ENCODE measurements around the gene PTH2.
"Not testable (repeated sequence)": the region's sequence is repeated elsewhere in the genome, so short reads cannot be mapped to it uniquely, and the experiment has no call there.

Gene PTH2, protein sequence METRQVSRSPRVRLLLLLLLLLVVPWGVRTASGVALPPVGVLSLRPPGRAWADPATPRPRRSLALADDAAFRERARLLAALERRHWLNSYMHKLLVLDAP

DNA sequence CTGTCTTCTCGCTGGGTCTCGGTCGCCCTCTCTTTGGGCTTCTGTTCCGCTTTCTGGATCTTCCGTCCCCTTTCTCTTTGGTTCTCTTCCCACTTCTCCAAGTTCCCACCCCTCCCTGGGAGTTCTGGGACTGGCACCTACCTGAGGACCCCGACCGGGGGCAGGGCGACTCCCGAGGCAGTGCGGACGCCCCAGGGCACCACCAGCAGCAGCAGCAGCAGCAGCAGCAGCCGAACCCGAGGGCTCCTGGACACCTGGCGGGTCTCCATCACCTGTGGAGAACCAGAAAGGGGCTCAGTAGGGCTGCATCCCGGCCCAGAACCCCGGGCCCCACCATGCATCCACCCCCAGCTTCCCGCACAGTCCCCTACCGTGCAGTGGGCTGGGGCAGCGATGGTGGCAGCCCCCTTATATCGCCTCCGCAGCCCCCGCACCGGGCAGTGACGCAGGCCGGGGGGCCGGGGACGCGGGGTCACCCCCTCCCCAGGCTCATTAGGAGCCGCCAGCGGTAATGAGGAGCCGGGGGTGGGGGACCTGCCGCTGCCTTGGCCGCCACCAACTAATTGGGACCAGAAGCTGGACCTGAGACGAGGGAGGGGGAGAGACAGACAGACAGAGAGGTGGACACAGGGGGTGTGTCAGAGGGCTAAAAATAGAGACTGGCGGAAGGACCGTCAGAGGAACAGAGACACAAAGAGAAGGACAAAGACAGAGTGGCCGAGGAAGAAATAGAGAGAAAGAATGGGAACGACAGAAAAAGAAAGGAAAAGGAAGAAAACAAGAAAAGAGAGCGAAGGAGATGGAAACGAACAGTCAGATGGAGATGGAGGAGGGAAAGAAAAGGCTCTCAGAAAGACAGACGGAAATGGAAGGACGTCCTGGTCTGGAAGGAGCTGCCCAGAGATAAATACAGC lies at the start of gene PTH2:
TSS of gene PTH2 (minus strand) at position 371 of the 914 bp plus-strand sequence. CDS start at position 269, 102 bp downstream.
- DNase-seq, result no peak

DNA sequence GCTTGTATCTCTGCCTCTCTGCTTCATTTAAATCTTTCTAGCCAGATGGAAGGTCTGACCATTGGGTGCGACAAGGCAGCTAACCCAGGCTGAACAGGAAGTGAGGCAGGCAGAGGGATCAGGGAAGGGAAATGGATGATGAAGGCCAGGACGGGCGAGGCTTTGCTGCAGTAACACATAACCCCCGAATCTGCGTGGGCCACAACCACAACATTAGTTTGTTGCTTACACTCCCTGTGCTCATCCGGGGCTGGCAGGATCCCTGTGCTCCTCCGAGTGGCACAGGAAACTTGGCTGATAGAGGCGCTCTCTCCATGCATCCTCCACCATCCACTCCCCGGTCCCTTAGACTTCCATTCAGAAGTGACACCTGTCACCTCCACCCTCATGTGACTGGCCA lies 49.7 kb upstream of the PTH2 start:
- no peak for DNase-seq

DNA sequence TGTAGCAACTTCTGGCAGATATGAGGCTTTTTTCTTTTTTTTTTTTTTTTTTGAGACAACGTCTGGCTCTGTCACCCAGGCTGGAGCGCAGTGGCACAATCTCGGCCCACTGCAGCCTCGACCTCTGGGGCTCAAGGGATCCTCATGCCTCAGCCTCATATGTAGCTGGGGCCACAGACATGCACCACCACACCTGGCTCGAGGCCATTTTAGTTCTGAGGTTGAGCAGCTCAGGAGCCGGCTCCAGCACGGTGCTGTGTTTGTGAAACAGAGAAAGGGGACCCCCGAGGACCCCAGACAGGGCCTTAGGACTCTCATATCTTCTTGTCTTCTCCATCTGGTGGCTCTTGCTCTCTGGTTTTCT lies 47.4 kb upstream of the PTH2 start:
- DNase-seq, result no peak

DNA sequence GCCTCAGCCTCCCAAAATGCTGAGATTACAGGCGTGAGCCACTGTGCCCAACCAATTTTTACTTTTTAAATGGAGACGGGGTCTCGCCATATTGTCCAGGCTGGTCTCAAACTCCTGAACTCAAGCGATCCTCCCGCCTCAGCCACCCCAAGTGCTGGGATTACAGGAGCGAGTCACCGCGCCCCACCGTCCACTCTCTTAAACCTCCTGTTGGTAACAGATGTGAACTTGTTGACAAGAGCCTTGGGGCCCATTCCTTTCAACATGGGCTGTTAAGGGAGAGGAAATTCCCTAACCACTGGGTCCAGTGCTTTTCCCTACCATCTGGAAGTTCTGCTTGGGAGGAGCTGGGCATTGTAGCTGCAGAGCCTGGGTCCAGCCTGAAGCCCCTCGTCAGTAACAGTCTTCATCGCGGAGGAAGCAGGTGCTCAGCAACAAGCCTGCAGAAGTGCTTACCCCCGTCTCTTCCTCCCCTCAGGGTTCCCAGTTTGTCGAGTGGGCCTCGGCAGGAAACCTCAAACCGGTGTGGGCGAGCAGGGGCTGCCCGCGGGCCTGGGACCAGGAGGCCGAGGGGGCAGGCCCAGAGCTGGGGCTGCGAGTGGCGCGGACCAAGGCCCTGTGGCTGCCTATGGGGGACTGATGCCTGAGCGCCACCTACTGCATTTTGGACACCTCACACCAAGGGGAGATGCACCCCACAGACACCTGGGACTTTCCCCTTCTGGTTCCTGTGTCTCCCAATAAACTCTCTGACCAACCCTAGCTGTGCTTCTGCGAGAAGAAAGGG lies 46.8 kb upstream of the PTH2 start:
- peak in 2 of 4 experiments; percentile 25 to 45 for DNase-seq

DNA sequence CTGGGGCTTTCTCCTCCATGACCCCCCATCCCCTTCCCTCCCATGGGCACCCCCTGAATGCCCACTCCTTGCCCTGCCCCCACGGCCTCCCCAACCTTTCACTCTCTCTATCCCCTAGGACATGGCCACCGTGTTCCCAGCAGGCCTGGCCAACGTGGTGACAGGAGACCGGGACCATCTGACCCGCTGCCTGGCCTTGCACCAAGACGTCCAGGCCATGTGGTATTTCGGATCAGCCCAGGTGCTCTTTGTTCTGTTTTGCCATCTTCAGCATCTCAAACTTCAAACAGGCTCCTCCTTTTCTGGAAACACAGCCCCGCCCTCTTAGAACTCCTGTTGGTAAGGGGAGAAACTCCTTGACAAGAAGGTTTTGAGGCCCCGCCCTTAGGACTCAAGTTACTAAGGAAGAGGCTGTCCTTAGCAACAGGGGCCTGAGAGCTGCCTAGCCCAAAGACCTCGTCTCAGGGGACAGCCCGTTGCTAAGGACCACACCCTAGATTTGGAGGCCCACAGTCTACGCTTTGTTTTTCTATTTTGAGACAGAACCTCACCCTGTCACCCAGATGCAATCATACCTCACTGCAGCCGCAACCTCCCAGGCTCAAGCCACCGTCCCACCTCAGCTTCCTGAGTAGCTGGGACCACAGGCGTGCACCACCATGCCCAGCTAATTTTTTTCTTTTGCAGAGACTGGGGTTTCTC lies 45.7 kb upstream of the PTH2 start:
- peak in 2 of 4 experiments; percentile 56 to 80 for DNase-seq

DNA sequence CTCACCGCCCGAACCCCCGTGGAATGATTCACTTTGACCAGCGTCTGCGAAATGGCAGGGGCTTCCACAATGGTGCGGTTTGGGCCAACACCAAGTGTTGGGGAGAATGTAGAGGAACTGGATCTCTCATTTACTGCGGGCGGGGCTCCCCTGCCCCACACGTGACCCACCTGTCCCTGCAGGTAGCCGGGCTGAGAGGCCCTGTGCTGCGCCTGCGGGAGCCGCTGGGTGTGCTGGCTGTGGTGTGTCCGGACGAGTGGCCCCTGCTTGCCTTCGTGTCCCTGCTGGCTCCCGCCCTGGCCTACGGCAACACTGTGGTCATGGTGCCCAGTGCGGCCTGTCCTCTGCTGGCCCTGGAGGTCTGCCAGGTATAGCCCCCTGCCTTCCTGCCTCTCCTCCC lies 45.0 kb upstream of the PTH2 start:
- DNase-seq, result no peak

DNA sequence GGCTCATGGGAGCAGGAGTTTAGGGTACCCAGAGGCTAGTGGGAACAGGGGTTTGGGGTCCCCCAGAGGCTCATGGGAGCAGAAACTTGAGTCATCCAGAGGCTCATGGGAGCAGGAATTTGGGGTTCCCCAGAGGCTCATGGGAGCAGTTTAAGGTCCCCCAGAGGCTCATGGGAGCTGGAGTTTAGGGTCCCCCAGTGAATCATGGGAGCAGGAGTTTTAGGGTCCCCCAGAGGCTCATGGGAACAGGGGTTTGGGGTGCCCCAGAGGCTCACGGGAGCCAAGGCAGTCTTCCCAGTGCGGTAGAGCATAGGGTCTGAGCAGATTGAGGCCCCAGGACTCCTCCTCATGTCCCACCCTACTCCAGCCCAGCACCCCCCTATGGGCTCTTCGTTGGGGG lies 42.1 kb upstream of the PTH2 start:
- no peak for DNase-seq

DNA sequence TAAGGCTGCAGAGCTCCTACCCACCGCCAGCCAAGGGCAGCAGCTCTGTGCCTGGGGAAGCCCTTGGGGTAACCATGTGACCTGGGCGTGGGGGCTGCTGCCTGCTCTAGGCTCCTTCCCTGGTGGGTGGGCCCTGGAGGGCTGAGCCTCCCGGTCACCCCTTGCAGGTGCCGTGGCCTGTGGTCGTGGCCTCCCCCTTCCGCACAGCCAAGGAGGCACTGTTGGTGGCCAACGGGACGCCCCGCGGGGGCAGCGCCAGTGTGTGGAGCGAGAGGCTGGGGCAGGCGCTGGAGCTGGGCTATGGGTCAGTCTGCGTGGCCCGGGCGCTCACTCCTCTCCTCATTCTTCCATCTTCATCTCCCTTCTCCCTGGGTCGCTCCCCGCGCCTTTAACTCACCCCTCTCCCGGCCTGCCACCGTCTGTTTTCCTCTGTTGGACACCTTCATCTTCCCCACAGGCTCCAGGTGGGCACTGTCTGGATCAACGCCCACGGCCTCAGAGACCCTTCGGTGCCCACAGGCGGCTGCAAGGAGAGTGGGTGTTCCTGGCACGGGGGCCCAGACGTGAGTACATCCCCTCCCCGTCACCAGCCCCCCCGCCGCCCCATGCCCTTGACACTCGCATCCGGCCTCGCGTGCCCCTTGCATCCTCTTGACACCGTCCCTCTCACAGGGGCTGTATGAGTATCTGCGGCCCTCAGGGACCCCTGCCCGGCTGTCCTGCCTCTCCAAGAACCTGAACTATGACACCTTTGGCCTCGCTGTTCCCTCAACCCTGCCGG lies 40.9 kb upstream of the PTH2 start:
- no peak for DNase-seq

DNA sequence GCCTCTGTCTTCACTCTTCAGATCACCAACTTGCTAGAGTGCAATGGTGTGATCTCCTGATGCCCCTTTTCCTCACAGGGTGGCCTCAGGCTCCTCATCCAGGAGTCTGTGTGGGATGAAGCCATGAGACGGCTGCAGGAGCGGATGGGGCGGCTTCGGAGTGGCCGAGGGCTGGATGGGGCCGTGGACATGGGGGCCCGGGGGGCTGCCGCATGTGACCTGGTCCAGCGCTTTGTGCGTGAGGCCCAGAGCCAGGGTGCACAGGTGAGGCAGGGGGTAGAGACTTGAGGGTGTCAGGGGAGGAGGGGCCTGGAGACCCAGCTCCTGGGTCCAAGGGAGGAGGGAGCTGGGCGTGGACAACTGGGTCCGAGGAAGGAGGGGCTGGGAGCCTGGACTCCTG lies 39.3 kb upstream of the PTH2 start:
- DNase-seq, result no peak

DNA sequence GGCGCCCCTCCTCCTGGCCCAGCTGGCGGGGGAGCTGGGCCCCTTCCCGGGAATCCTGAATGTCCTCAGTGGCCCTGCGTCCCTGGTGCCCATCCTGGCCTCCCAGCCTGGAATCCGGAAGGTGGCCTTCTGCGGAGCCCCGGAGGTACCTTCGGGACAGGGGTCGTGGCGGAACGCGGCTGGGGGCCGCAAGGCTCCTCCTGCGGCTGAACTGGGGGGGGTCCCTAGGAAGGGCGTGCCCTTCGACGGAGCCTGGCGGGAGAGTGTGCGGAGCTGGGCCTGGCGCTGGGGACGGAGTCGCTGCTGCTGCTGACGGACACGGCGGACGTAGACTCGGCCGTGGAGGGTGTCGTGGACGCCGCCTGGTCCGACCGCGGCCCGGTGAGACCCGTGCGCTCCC lies 38.4 kb upstream of the PTH2 start:
- DNase-seq, result no peak

DNA sequence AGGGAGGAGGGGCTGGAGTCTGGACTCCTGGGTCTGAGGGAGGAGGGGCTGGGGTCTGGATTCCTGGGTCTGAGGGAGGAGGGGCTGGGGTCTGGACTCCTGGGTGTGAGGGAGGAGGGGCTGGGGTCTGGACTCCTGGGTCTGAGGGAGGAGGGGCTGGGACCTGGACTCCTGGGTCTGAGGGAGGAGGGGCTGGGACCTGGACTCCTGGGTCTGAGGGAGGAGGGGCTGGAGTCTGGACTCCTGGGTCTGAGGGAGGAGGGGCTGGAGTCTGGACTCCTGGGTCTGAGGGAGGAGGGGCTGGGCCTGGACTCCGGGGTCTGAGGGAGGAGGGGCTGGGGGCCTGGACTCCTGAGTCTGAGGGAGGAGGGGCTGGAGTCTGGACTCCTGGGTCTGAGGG lies 37.9 kb upstream of the PTH2 start:
- not testable (repeated sequence) for DNase-seq

DNA sequence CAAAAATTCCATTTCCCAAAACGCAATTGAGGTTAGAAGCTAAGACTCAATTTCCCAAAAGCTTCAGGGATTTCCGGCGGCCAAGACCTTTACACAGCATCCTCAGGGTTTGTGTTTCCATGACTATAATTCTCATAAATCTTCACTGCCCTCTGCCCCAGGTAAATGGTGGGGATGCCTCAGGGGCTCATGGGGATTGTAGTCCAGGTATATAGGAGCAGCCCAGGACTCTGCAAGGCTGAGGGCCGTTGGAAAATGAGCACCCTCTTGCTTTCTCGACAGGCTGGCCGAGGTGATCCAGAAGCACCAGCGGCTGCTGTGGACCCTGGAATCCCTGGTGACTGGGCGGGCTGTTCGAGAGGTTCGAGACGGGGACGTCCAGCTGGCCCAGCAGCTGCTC lies 36.1 kb upstream of the PTH2 start:
- DNase-seq, result no peak

DNA sequence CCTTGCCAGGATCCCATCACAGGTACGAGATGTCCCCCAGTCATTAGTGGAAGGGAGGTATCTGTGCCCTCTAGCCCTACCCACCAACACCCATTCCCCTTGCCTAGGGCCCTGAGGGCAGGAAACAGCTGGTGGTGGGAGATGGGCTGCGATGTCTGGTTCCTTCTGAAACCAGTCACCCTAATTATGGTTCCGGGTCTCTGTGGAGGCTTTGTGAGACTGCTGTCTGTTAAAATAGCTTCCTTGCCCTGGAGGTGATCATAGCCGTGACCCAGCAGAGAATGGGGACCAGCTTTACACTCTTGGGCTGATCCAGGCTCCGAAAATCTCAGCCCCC lies 35.3 kb upstream of the PTH2 start:
- DNase-seq, result no peak

DNA sequence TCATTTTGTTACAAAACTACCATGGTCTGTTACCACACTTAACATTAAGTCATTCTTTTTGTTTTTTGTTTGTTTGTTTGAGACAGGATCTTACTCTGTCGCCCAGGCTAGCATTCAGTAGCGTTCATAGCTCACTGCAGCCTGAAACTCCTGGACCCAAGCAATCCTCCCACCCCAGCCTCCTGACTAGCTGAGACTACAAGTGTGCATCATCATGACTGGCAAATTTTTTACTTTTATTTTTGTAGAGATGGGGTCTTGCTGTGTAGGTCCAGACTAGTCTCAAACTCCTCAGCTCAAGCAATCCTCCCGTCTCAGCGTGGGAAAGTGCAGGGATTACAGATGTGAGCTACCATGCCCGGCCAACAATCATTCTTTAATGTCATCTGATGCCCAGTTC lies 33.1 kb upstream of the PTH2 start:
- DNase-seq, result no peak

DNA sequence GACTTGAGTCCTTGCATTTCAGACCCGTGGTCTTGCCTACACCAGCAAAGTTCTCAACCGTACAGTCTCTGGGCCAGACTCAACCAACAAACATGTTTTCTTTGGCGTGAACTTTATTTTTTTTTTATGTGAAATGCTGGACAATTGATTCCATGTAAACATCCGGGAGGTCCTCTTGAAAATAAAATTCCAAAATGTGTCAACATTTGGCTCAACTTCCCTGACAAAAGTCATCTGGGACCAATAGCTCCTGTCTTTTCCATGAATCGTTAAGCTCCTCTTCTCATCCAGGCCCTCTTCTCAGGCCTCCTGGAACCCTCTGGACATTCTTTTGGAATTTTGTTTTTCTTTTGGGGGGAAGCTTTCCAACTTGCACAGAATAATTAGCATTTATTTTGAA lies 32.5 kb upstream of the PTH2 start:
- DNase-seq, result no peak

DNA sequence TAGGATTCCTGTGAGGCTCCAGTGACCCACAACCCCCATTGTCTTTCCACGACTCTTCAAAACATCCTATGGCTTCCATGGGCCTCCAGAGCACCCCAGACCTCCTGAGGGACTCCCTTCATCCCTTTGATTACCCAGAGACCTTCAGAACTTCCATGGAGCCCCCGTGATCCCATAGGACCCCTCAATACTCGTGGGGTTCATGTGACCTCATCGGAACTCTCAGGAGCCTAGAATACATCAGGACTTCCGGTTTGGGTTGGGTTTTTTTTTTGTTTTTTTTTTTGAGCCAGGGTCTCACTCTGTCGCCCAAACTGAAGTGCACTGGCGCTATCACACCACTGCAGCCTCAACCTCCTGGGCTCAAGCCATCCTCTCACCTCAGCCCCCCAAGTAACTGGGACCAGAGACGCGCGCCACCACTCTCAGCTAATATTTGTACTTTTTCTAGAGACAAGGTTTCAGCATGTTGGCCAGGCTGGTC lies 30.6 kb upstream of the PTH2 start:
- no peak for DNase-seq

DNA sequence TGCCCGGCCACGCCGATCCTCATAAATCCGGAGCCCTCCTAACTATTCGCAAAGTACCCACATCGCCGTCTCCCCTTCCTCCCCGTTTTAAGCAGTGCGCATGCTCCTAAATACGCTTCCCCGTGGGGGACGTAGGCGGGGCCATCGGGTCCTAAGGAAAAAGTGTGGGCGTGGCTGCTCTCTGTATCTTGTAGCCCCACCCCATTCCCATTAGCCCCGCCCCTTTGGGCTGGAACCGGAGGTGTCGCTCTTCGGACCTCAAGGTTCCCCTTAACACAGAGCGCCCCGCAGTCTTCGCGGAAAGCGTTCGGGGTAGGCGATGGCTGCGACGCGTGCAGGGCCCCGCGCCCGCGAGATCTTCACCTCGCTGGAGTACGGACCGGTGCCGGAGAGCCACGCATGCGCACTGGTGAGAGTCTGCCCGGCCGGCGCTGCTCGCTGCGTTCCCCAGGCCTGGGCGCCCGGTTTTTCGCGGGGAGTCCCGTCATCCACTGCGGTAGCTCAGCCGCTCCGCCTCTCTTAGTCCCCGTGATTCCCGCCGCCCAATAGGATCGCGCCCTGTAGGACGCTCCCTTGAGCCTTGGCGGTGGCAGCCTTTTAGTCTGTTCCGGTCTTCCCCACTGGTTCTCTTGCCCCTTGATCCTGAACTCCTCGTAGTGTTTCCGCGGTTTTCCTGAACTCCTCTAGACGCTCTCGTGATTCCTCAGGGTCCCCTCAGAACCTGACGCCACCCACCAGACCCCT lies 29.9 kb upstream of the PTH2 start, which contains the start of gene ALDH16A1:
TSS of gene ALDH16A1 (plus strand) at position 213 of the 744 bp plus-strand sequence. CDS start at position 320, 107 bp downstream.
- DNase-seq, result peak; percentile 94 to 98 (median 96)

DNA sequence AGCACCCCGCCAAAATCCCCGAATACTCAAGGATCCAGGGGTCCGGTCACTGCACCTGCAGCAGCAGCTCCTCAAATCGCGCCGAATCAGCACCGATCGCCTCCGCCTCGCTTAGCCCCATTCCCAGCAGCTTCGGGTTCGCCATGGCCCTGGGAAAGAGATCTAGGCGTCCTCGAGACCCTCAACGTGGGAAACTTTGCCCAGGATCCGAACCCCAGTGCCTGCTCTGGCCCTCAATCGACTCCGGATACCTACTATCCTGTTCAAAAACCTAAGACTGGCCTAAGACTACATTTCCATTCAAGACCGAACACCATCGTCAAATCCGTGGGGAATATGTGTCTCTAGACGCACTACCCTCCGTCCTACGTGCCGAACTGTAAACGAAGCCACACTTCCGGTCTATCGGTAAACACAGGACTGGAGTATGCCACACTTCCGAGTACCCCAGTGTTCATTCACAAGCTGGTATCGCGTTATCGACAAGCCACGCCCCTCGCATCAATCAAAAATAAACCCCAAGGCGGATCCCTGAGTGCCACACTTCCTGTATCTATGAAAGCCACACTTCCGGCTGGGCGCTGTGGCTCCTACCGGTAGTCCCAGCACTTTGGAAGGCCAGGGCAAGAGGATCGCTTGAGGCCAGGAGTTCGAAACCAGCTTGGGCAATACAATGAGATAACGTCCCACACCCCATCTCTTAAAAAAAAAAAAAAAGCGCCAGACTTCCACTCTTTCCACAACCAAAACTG lies 28.4 kb upstream of the PTH2 start, which contains the start of gene PIH1D1:
TSS of gene PIH1D1 (minus strand) at position 385 of the 752 bp plus-strand sequence. CDS start at position 145, 240 bp downstream.
- DNase-seq, result peak; percentile 69 to 88 (median 80)

DNA sequence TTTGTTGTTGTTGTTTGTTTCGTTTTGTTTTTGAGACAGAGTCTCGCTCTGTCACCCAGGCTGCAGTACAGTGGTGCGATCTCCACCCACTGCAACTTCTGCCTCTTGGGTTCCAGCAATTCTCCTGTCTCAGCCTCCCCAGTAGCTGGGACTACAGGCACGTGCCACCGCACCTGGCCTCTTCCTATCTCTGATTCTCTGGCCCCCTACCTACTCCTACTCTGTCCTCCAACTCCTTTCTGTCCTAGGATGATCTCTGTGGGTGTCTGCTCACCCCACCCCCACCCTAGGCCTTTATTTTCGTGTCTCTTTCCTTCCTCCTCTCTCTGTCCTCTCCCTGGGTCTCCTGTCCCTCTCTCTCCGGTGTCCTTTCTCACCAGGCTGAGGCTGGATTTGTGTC lies 27.2 kb upstream of the PTH2 start:
- DNase-seq, result no peak

DNA sequence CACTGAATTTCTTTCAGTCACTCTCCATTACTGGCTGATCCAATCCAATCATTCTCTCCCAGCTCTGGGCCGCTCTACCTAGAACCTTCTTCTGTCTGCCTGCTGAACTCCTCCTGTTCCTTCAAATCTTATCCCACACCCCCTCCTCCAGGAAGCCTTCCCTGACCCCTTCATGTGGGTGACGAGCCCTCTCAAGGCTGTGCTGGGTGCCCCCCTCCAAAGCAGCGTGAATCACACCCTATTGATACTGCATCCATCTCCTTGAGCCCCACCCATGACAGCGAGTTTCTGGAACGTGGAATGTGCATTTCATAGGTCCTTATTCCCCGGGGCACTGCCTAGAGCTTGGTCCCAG lies 25.2 kb upstream of the PTH2 start:
- no peak for DNase-seq

All from activated naive CD4-positive, alpha-beta T cell (primary cell).